Astrocyte (in vitro differentiated cells and primary cell): ENCODE data around the gene LYST.

ENCODE experiments used
- CTCF ChIP-seq: IDR thresholded peaks from 2 replicates; pipeline ENCODE4 v1.5.1; 2011; ENCODE audit warnings: low read depth, mild to moderate bottlenecking, inconsistent platforms, low read length, moderate library complexity; ENCODE audit not compliant: insufficient read depth
- EZH2 ChIP-seq: IDR thresholded peaks from 2 replicates; pipeline ENCODE4 v1.6.1; 2012; ENCODE audit warnings: mild to moderate bottlenecking, low read length, inconsistent platforms; ENCODE audit not compliant: insufficient read depth

GRCh38 chr1:235746245-235746644 is 120.5 kb downstream of the LYST start:
- TF ChIP-seq CTCF (no peak), EZH2 (no peak)
